WI38 (cell line): ENCODE measurements around the gene FMO1.

Source experiments
- H3K4me3 ChIP-seq: 2 replicates; pipeline ENCODE4 v1.5.1; 2011; ENCODE audit warnings: low read depth, mild to moderate bottlenecking, control low read depth, low read length
- TF ChIP-seq, protein P1 (sequence below): IDR thresholded peaks from 2 replicates; pipeline ENCODE4 v1.5.1; 2012; ENCODE audit warnings: low read depth, mild to moderate bottlenecking, control low read depth, low read length

Gene FMO1

GRCh38 chr1:171334024-171334640, 85.8 kb downstream of the FMO1 start:
- TF ChIP-seq, protein P1, sequence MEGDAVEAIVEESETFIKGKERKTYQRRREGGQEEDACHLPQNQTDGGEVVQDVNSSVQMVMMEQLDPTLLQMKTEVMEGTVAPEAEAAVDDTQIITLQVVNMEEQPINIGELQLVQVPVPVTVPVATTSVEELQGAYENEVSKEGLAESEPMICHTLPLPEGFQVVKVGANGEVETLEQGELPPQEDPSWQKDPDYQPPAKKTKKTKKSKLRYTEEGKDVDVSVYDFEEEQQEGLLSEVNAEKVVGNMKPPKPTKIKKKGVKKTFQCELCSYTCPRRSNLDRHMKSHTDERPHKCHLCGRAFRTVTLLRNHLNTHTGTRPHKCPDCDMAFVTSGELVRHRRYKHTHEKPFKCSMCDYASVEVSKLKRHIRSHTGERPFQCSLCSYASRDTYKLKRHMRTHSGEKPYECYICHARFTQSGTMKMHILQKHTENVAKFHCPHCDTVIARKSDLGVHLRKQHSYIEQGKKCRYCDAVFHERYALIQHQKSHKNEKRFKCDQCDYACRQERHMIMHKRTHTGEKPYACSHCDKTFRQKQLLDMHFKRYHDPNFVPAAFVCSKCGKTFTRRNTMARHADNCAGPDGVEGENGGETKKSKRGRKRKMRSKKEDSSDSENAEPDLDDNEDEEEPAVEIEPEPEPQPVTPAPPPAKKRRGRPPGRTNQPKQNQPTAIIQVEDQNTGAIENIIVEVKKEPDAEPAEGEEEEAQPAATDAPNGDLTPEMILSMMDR = no peak
- H3K4me3 ChIP-seq = no peak overlapping the region
